IMR-90 (cell line): ENCODE data around the gene CAMTA1. TPM values are rescaled to one million over a fixed set of nuclear protein-coding genes. Genes with fewer than 3 reads are reported as not detected.

ENCODE experiments used
- ATAC-seq: fragments of 200-7000 bp; cut with Tn5 transposase; 2 replicates; pipeline ENCODE4 v1.9.1; 2020; ENCODE audit warnings: low read depth, mild to moderate bottlenecking, moderate library complexity
- BruUV-seq: library from RNA; stranded (reverse); fragments of 400-500 nt; replicated peaks from 2 replicates; lab custom pipeline; 2021; lab: Mats Ljungman, UMichigan
- CTCF ChIA-PET: fragments of 300-600 bp; formaldehyde crosslinking; extraction: SDS; loops from one replicate; lab custom pipeline; 2021; ENCODE audit warnings: antibody characterized with exemption; lab: Yijun Ruan, JAX
- POLR2A ChIA-PET: fragments of 300-600 bp; sonication (Branson Sonifier 250); formaldehyde crosslinking; loops from one replicate; lab custom pipeline; 2022; ENCODE audit warnings: antibody characterized with exemption; ENCODE audit not compliant: unreplicated experiment; lab: Charles Lee
- DNase-seq: peaks from one replicate; pipeline ENCODE4 v3.0.0; 2013
- H2AFZ ChIP-seq: replicated peaks from 2 replicates; pipeline ENCODE3; 2013; ENCODE audit warnings: low read length, mild to moderate bottlenecking; ENCODE audit not compliant: poor library complexity
- H2AK5ac ChIP-seq: 2 replicates; pipeline ENCODE4 v1.6.1; 2013; ENCODE audit warnings: low read depth, low read length, inconsistent platforms
- H2AK9ac ChIP-seq: replicated peaks from 2 replicates; pipeline ENCODE3; 2013; ENCODE audit warnings: mild to moderate bottlenecking, low read depth, low read length, moderate library complexity; ENCODE audit not compliant: poor library complexity
- H2BK120ac ChIP-seq: 2 replicates; pipeline ENCODE4 v1.6.1; 2013; ENCODE audit warnings: low read depth, low read length, inconsistent platforms
- H2BK15ac ChIP-seq: 3 replicates; pipeline ENCODE4 v1.6.1; 2013; ENCODE audit warnings: low read depth, low read length, inconsistent platforms
- H2BK20ac ChIP-seq: 2 replicates; pipeline ENCODE4 v1.6.1; 2013; ENCODE audit warnings: low read depth, mild to moderate bottlenecking, inconsistent platforms, low read length, moderate library complexity
- H2BK5ac ChIP-seq: 2 replicates; pipeline ENCODE4 v1.6.1; 2013; ENCODE audit warnings: mild to moderate bottlenecking, low read depth, low read length, inconsistent platforms; ENCODE audit not compliant: poor library complexity, severe bottlenecking
- H3K14ac ChIP-seq: replicated peaks from 2 replicates; pipeline ENCODE4 v1.6.1; 2013; ENCODE audit warnings: low read depth, low read length, inconsistent platforms
- H3K18ac ChIP-seq: 2 replicates; pipeline ENCODE4 v1.6.1; 2013; ENCODE audit warnings: low read depth, low read length, control low read depth
- H3K23ac ChIP-seq: 2 replicates; pipeline ENCODE4 v1.6.1; 2013; ENCODE audit warnings: low read depth, low read length, inconsistent platforms
- H3K27ac ChIP-seq: 2 replicates; pipeline ENCODE4 v1.5.1; 2013; ENCODE audit warnings: mild to moderate bottlenecking, control low read depth, low read length; ENCODE audit not compliant: insufficient read depth
- H3K27me3 ChIP-seq: 2 replicates; pipeline ENCODE4 v1.6.1; 2013; ENCODE audit warnings: low read length; ENCODE audit not compliant: control insufficient read depth, insufficient read depth
- H3K36me3 ChIP-seq: 2 replicates; pipeline ENCODE4 v1.6.1; 2013; ENCODE audit warnings: low read length, mixed read lengths; ENCODE audit not compliant: control insufficient read depth, insufficient read depth
- H3K4ac ChIP-seq: 2 replicates; pipeline ENCODE4 v1.6.1; 2013; ENCODE audit warnings: low read depth, low read length, inconsistent platforms
- H3K4me1 ChIP-seq: 2 replicates; pipeline ENCODE4 v1.6.1; 2013; ENCODE audit warnings: low read length, mixed read lengths; ENCODE audit not compliant: control insufficient read depth, insufficient read depth
- H3K4me2 ChIP-seq: 2 replicates; pipeline ENCODE4 v1.6.1; 2013; ENCODE audit warnings: low read depth, mild to moderate bottlenecking, control low read depth, low read length, moderate library complexity
- H3K4me3 ChIP-seq: 2 replicates; pipeline ENCODE4 v1.5.1; 2013; ENCODE audit warnings: low read depth, mild to moderate bottlenecking, control low read depth, low read length, moderate library complexity; ENCODE audit not compliant: insufficient read depth
- H3K56ac ChIP-seq: 2 replicates; pipeline ENCODE4 v1.6.1; 2013; ENCODE audit warnings: low read length, inconsistent platforms; ENCODE audit not compliant: insufficient read depth; ENCODE audit errors: extremely low read depth
- H3K79me1 ChIP-seq, 2 experiments: 2 replicates each; pipeline ENCODE4 v1.6.1; 2013; ENCODE audit warnings: low read length in 2 of 2, inconsistent platforms in 1 of 2, low read depth in 1 of 2
- H3K9ac ChIP-seq: 2 replicates; pipeline ENCODE4 v1.6.1; 2013; ENCODE audit warnings: low read depth, low read length, control low read depth
- H3K9me1 ChIP-seq: 2 replicates; pipeline ENCODE4 v1.6.1; 2013; ENCODE audit warnings: low read length, inconsistent platforms; ENCODE audit not compliant: insufficient read depth
- H3K9me3 ChIP-seq: 2 replicates; pipeline ENCODE4 v1.6.1; 2013; ENCODE audit warnings: low read length; ENCODE audit not compliant: control insufficient read depth, insufficient read depth
- H4K20me1 ChIP-seq: 2 replicates; pipeline ENCODE4 v1.6.1; 2013; ENCODE audit warnings: low read length, inconsistent platforms; ENCODE audit not compliant: insufficient read depth
- H4K5ac ChIP-seq: 2 replicates; pipeline ENCODE4 v1.6.1; 2013; ENCODE audit warnings: mild to moderate bottlenecking, low read depth, low read length, control low read depth
- H4K8ac ChIP-seq, 2 experiments: 2 replicates each; pipeline ENCODE4 v1.6.1; 2013; ENCODE audit warnings: low read depth in 2 of 2, low read length in 2 of 2, control low read depth in 1 of 2, inconsistent platforms in 1 of 2
- H4K91ac ChIP-seq: 2 replicates; pipeline ENCODE4 v1.6.1; 2013; ENCODE audit warnings: low read depth, low read length, inconsistent platforms; ENCODE audit not compliant: insufficient read depth
- BHLHE40 ChIP-seq: fragments of 150-350 bp; IDR thresholded peaks from 2 replicates; pipeline ENCODE4 v1.6.1; 2016; ENCODE audit warnings: mild to moderate bottlenecking, low read depth, low read length
- CEBPB ChIP-seq: IDR thresholded peaks from 2 replicates; pipeline ENCODE4 v1.6.1; 2012; ENCODE audit warnings: low read depth, low read length, improper control_type of control experiment
- CHD1 ChIP-seq: IDR thresholded peaks from 2 replicates; pipeline ENCODE4 v1.6.1; 2012; ENCODE audit warnings: low read depth, low read length, improper control_type of control experiment
- FOS ChIP-seq: fragments of 150-350 bp; IDR thresholded peaks from 2 replicates; pipeline ENCODE4 v1.6.1; 2016; ENCODE audit warnings: low read depth, low read length
- MAFK ChIP-seq: IDR thresholded peaks from 2 replicates; pipeline ENCODE4 v1.6.1; 2012; ENCODE audit warnings: low read depth, low read length, improper control_type of control experiment
- MAZ ChIP-seq: IDR thresholded peaks from 2 replicates; pipeline ENCODE4 v1.6.1; 2012; ENCODE audit warnings: low read depth, mild to moderate bottlenecking, low read length, improper control_type of control experiment, moderate library complexity, borderline replicate concordance
- NFE2L2 ChIP-seq: fragments of 150-350 bp; IDR thresholded peaks from 2 replicates; pipeline ENCODE4 v1.6.1; 2016; ENCODE audit warnings: low read depth, mild to moderate bottlenecking, low read length
- POLR2A ChIP-seq: IDR thresholded peaks from 2 replicates; pipeline ENCODE4 v1.6.1; 2012; ENCODE audit warnings: mild to moderate bottlenecking, low read depth, low read length
- RAD21 ChIP-seq: IDR thresholded peaks from 2 replicates; pipeline ENCODE4 v1.6.1; 2012; ENCODE audit warnings: low read length, improper control_type of control experiment
- RFX5 ChIP-seq: IDR thresholded peaks from 2 replicates; pipeline ENCODE4 v1.8.0; 2012; ENCODE audit warnings: low read depth, mild to moderate bottlenecking, low read length, moderate library complexity
- SMC3 ChIP-seq: fragments of 150-350 bp; IDR thresholded peaks from 2 replicates; pipeline ENCODE4 v1.6.1; 2016; ENCODE audit warnings: low read depth, mild to moderate bottlenecking, antibody characterized with exemption, low read length, moderate library complexity
- WGBS, 2 experiments: methylation state at CpG; one replicate each; pipeline versions ENCODE4 v1.1.5 to v1.1.7; 2013; ENCODE audit warnings: missing lambda C conversion rate in 2 of 2; ENCODE audit not compliant: insufficient read length in 1 of 2; ENCODE audit errors: extremely low coverage in 2 of 2; 5-methylcytosine and 5-hydroxymethylcytosine counted together
- dilution Hi-C: fragments of 300-500 bp; cut with HindIII; formaldehyde crosslinking; loops from one replicate; pipeline ENCODE4 v1.14.3; 2018; ENCODE audit warnings: low sequenced_read_pairs; ENCODE audit not compliant: unreplicated experiment
- in situ Hi-C: fragments of 300-500 bp; cut with MboI; formaldehyde crosslinking; loops from 3 replicates; pipeline ENCODE4 v1.14.3; 2019; ENCODE audit warnings: low sequenced_read_pairs, inconsistent platforms, mixed read lengths
- intact Hi-C: fragments of 100-400 bp; cut with micrococcal nuclease; formaldehyde crosslinking; loops from 2 replicates; pipeline ENCODE4 v1.10.0; 2022
- polyA plus RNA-seq, 3 experiments: library from polyadenylated mRNA; depleted of rRNA; stranded (reverse); fragments of >200 nt; gene quantifications; 2 replicates each; pipeline ENCODE4 v1.2.3, GENCODE V29; 2012; ENCODE audit warnings: low replicate concordance in 1 of 3
- total RNA-seq: library from RNA; depleted of rRNA; stranded (reverse); fragments of >200 nt; gene quantifications from 2 replicates; pipeline ENCODE4 v1.2.3, GENCODE V29; 2012
- TF ChIP-seq, protein P1 (sequence below): conservative IDR thresholded peaks from 2 replicates; pipeline ENCODE4 v1.5.1; 2012; ENCODE audit warnings: mild to moderate bottlenecking, low read depth, low read length, improper control_type of control experiment
- TF ChIP-seq, protein P2 (sequence below): fragments of 150-350 bp; IDR thresholded peaks from 2 replicates; pipeline ENCODE4 v1.6.1; 2016; ENCODE audit warnings: low read depth, mild to moderate bottlenecking, low read length, moderate library complexity, borderline replicate concordance

CAMTA1 gene
- total and polyA plus RNA-seq, 2 of the 4 experiments (the other 2 are of a cell fraction) = 35.5 to 74.3 TPM

DNA sequence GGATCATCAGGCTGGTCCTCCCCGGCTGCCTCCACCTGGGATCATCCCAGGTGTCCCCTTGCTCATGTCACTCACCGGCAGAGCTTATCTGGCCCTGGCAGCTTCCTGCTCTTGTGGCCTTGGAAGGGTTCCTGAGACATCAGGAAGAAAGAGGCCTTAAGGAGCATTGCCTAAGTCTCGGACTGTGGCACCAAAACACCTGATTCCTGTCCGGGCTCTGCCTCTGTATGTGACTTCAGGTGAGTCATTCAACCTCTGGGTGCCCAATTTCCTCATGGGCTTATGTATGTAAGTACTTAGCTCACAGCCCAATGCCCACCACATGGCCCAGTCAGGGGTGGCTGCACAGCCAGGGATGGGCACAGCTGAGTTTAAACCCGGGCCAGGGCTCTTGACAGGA, 729.9 kb downstream of the CAMTA1 start:
- TF ChIP-seq MAFK (no peak), POLR2A (no peak), CEBPB (no peak), MAZ (no peak), SMC3 (no peak), RAD21 (no peak), RFX5 (no peak), BHLHE40 (no peak), FOS (no peak), NFE2L2 (no peak), CHD1 (no peak)
- TF ChIP-seq, protein P1, sequence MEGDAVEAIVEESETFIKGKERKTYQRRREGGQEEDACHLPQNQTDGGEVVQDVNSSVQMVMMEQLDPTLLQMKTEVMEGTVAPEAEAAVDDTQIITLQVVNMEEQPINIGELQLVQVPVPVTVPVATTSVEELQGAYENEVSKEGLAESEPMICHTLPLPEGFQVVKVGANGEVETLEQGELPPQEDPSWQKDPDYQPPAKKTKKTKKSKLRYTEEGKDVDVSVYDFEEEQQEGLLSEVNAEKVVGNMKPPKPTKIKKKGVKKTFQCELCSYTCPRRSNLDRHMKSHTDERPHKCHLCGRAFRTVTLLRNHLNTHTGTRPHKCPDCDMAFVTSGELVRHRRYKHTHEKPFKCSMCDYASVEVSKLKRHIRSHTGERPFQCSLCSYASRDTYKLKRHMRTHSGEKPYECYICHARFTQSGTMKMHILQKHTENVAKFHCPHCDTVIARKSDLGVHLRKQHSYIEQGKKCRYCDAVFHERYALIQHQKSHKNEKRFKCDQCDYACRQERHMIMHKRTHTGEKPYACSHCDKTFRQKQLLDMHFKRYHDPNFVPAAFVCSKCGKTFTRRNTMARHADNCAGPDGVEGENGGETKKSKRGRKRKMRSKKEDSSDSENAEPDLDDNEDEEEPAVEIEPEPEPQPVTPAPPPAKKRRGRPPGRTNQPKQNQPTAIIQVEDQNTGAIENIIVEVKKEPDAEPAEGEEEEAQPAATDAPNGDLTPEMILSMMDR = no peak
- TF ChIP-seq, protein P2, sequence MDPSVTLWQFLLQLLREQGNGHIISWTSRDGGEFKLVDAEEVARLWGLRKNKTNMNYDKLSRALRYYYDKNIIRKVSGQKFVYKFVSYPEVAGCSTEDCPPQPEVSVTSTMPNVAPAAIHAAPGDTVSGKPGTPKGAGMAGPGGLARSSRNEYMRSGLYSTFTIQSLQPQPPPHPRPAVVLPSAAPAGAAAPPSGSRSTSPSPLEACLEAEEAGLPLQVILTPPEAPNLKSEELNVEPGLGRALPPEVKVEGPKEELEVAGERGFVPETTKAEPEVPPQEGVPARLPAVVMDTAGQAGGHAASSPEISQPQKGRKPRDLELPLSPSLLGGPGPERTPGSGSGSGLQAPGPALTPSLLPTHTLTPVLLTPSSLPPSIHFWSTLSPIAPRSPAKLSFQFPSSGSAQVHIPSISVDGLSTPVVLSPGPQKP = no peak
- Histone ChIP-seq H2BK20ac (no peak overlapping the region), H4K91ac (no peak overlapping the region), H3K27ac (no peak overlapping the region), H3K23ac (no peak overlapping the region), H3K14ac (no peak overlapping the region), H3K36me3 (no peaks in the 10 kb centered on the region), H3K4ac (no peak overlapping the region), H3K18ac (no peak overlapping the region), H3K9ac (no peak overlapping the region), H3K9me1 (no peaks in the 10 kb centered on the region), H3K56ac (no peak overlapping the region), H2AK9ac (no peak overlapping the region), H3K27me3 (peaks cover 6% of the 10 kb centered on the region), H4K20me1 (no peaks in the 10 kb centered on the region), H2BK15ac (no peak overlapping the region), H3K4me1 (no peaks in the 10 kb centered on the region), H4K8ac (no peak overlapping the region), H2AK5ac (no peak overlapping the region), H3K4me2 (no peak overlapping the region), H4K5ac (no peak overlapping the region), H2AFZ (no peak overlapping the region), H2BK120ac (no peak overlapping the region), H3K79me1 (no peaks in the 10 kb centered on the region), H3K4me3 (no peak overlapping the region), H2BK5ac (no peak overlapping the region), H3K9me3 (no peaks in the 10 kb centered on the region)
- in situ Hi-C loops = no loop called here
- intact Hi-C loops = no loop called here
- 80% methylated on average over 2 of the region's 5 CpGs; no CpG with 5 or more reads in 1 of the 2 experiments for WGBS, 2 experiments
- BruUV-seq = no TSS peak
- no peak for ATAC-seq
- dilution Hi-C loops = no loop called here
- CTCF ChIA-PET = interaction anchor here (1.4 kb wide), 1 partner anchor 61 kb away, joined by 4 read pairs; no protein-coding TSS in a partner anchor
- POLR2A ChIA-PET = no interaction called here
- no peak for DNase-seq
